Thymus (tissue), 11 donors: Measurements from ENCODE around the gene SP140. TPM values are rescaled to one million over a fixed set of nuclear protein-coding genes. Genes with fewer than 3 reads are reported as not detected.
A peak's percentile ranks its signal among the peaks of the same experiment; 100 is the strongest.

Source experiments
- DNase-seq, 9 donors: peaks; one replicate each; pipeline ENCODE4 v3.0.0-alpha.2; 2013; ENCODE audit warnings: low spot score in 9 of 9, low read depth in 6 of 9, missing footprints in 1 of 9
- H3K27ac ChIP-seq, 2 donors: one replicate each; pipeline ENCODE4 v1.5.1; 2013; ENCODE audit warnings: control low read depth in 1 of 2, low read depth in 1 of 2, low read length in 1 of 2, mild to moderate bottlenecking in 1 of 2, moderate library complexity in 1 of 2
- H3K27me3 ChIP-seq, 2 donors: one replicate each; pipeline ENCODE4 v1.5.1; 2013; ENCODE audit warnings: low read length in 1 of 2; ENCODE audit not compliant: control insufficient read depth in 2 of 2, insufficient read depth in 1 of 2
- H3K36me3 ChIP-seq, 2 donors: one replicate each; pipeline ENCODE4 v1.5.1; 2013; ENCODE audit warnings: low read length in 1 of 2, mild to moderate bottlenecking in 1 of 2, moderate library complexity in 1 of 2; ENCODE audit not compliant: control insufficient read depth in 2 of 2, insufficient read depth in 2 of 2
- H3K4me1 ChIP-seq, 2 donors: one replicate each; pipeline ENCODE4 v1.5.1; 2013; ENCODE audit warnings: low read length in 2 of 2; ENCODE audit not compliant: control insufficient read depth in 2 of 2, insufficient read depth in 2 of 2
- H3K4me3 ChIP-seq, 2 donors: one replicate each; pipeline ENCODE4 v1.5.1; 2013; ENCODE audit warnings: low read length in 2 of 2, control low read depth in 1 of 2, mild to moderate bottlenecking in 1 of 2
- H3K9me3 ChIP-seq, 2 donors: one replicate each; pipeline ENCODE4 v1.5.1; 2013; ENCODE audit warnings: low read length in 1 of 2, mild to moderate bottlenecking in 1 of 2; ENCODE audit not compliant: control insufficient read depth in 2 of 2, insufficient read depth in 1 of 2
- WGBS: extraction: QIAGEN DNeasy Blood & Tissue Kit; methylation state at CpG from one replicate; pipeline ENCODE4 v1.1.7; 2013; 5-methylcytosine and 5-hydroxymethylcytosine counted together
- polyA plus RNA-seq: library from polyadenylated mRNA; stranded (reverse); fragments of 200-250 nt; gene quantifications from one replicate; pipeline ENCODE4 v1.2.3, GENCODE V29; 2013
- total RNA-seq: library from RNA; stranded (reverse); fragments of 120-200 nt; gene quantifications from one replicate; pipeline ENCODE4 v1.2.4, GENCODE V29; 2013
- donor health status: healthy.

SP140 gene
- total and polyA plus RNA-seq, 2 donors = 6.6 to 10.5 TPM

GRCh38 chr2:230360028-230360427 lies 134.5 kb downstream of the SP140 start:
- Histone ChIP-seq H3K9me3 (no peaks in the 10 kb centered on the region), H3K27me3 (no peaks in the 10 kb centered on the region), H3K4me1 (no peaks in the 10 kb centered on the region), H3K36me3 (peaks cover 14% of the 10 kb centered on the region in 2 donors), H3K27ac (no peak overlapping the region), H3K4me3 (no peak overlapping the region)
- no peak for DNase-seq
- 93% methylated on average over 1 of the region's 1 CpG for WGBS

- no peaks in the 10 kb centered on the region for H3K9me3 ChIP-seq
- 81% methylated on average over 1 of the region's 1 CpG for WGBS
- peak overlapping the region in 1 of 2 donors; percentile 34 for H3K27ac ChIP-seq
- H3K4me3 ChIP-seq = no peak overlapping the region
- no peaks in the 10 kb centered on the region for H3K27me3 ChIP-seq
- peaks cover 14% of the 10 kb centered on the region in 2 donors for H3K36me3 ChIP-seq
- peak in 1 of 9 donors; percentile 21 for DNase-seq
- no peaks in the 10 kb centered on the region for H3K4me1 ChIP-seq
These were observed 136.6 kb downstream of the SP140 start for GRCh38 chr2:230362030-230362691.

Other genes starting within 250 kb of the SP140 start
- 3.5 TPM for gene SLC16A14, start 156.8 kb upstream of the SP140 start, total RNA-seq
- gene SLC16A14, start 156.8 kb upstream of the SP140 start, polyA plus RNA-seq = 4.4 TPM
- 50.1 TPM for gene SP110, start 5.8 kb upstream of the SP140 start, total RNA-seq
- gene SP110, start 5.8 kb upstream of the SP140 start, polyA plus RNA-seq = 42.8 TPM
- 11.9 TPM for gene SP140L, start 101.5 kb downstream of the SP140 start, total RNA-seq
- gene SP140L, start 101.5 kb downstream of the SP140 start, polyA plus RNA-seq = 26.5 TPM
- gene SP100, start 190.5 kb downstream of the SP140 start, total RNA-seq = 69.2 TPM
- 97.7 TPM for gene SP100, start 190.5 kb downstream of the SP140 start, polyA plus RNA-seq